ENCODE measurements around the gene POLR1B.
A peak's percentile ranks its signal among the peaks of the same experiment; 100 is the strongest.
"Not testable (repeated sequence)": the region's sequence is repeated elsewhere in the genome, so short reads cannot be mapped to it uniquely, and the experiment has no call there.

Gene POLR1B

GRCh38 chr2:112542123-112542983 is at the start of gene POLR1B:
TSS of gene POLR1B (plus strand) at chr2:112542465. CDS start at chr2:112542495, 30 bp downstream.
- FAIRE-seq (peak; percentile 42), DNase-seq (ENCODE audit: insufficient read length, low spot score) (peak; percentile 91)

GRCh38 chr2:112493048-112493447 is 49.2 kb upstream of the POLR1B start:
- no peak for DNase-seq (ENCODE audit: insufficient read length, low spot score)

GRCh38 chr2:112493858-112494648 is 48.2 kb upstream of the POLR1B start:
- FAIRE-seq, result no peak

More at GRCh38 chr2:112493048-112493447, 49.2 kb upstream of the POLR1B start:
- FAIRE-seq, result no peak

GRCh38 chr2:112494828-112495227 is 47.4 kb upstream of the POLR1B start:
- no peak for DNase-seq (ENCODE audit: insufficient read length, low spot score)
- FAIRE-seq, result no peak

More at GRCh38 chr2:112493858-112494648, 48.2 kb upstream of the POLR1B start:
- peak; percentile 32 for DNase-seq (ENCODE audit: insufficient read length, low spot score)

GRCh38 chr2:112495878-112496277 is 46.4 kb upstream of the POLR1B start:
- FAIRE-seq; DNase-seq (ENCODE audit: insufficient read length, low spot score): not testable (repeated sequence)

- not testable (repeated sequence) for FAIRE-seq
- peak; percentile 26 for DNase-seq (ENCODE audit: insufficient read length, low spot score)
These were observed 41.3 kb upstream of the POLR1B start for GRCh38 chr2:112500850-112501484.

- FAIRE-seq; DNase-seq (ENCODE audit: insufficient read length, low spot score): not testable (repeated sequence)
These were observed 32.8 kb upstream of the POLR1B start for GRCh38 chr2:112509239-112509998.

- no peak for DNase-seq (ENCODE audit: insufficient read length, low spot score)
- no peak for FAIRE-seq
These were observed 25.5 kb upstream of the POLR1B start for GRCh38 chr2:112516801-112517200.

GRCh38 chr2:112518807-112519206 is 23.5 kb upstream of the POLR1B start:
- no peak for DNase-seq (ENCODE audit: insufficient read length, low spot score)
- FAIRE-seq, result no peak

- FAIRE-seq, result no peak
- DNase-seq (ENCODE audit: insufficient read length, low spot score), result no peak
These were observed 22.8 kb upstream of the POLR1B start for GRCh38 chr2:112519506-112519905.

- FAIRE-seq (no peak), DNase-seq (ENCODE audit: insufficient read length, low spot score) (no peak)
These were observed 22.0 kb upstream of the POLR1B start for GRCh38 chr2:112520234-112520783.

- no peak for FAIRE-seq
- no peak for DNase-seq (ENCODE audit: insufficient read length, low spot score)
These were observed 18.9 kb upstream of the POLR1B start for GRCh38 chr2:112523291-112523777.

- not testable (repeated sequence) for DNase-seq (ENCODE audit: insufficient read length, low spot score); FAIRE-seq
These were observed 18.0 kb upstream of the POLR1B start for GRCh38 chr2:112524276-112524675.

GRCh38 chr2:112528541-112528940 is 13.7 kb upstream of the POLR1B start:
- FAIRE-seq, result no peak

GRCh38 chr2:112529757-112530156 is 12.5 kb upstream of the POLR1B start:
- DNase-seq (ENCODE audit: insufficient read length, low spot score), result no peak
- FAIRE-seq, result no peak

More at GRCh38 chr2:112528541-112528940, 13.7 kb upstream of the POLR1B start:
- no peak for DNase-seq (ENCODE audit: insufficient read length, low spot score)

GRCh38 chr2:112530728-112531127 is 11.5 kb upstream of the POLR1B start:
- DNase-seq (ENCODE audit: insufficient read length, low spot score) (no peak), FAIRE-seq (no peak)

- no peak for FAIRE-seq
These were observed 7.4 kb upstream of the POLR1B start for GRCh38 chr2:112534826-112535225.

GRCh38 chr2:112536665-112537064 is 5.6 kb upstream of the POLR1B start:
- not testable (repeated sequence) for FAIRE-seq; DNase-seq (ENCODE audit: insufficient read length, low spot score)

More at GRCh38 chr2:112534826-112535225, 7.4 kb upstream of the POLR1B start:
- no peak for DNase-seq (ENCODE audit: insufficient read length, low spot score)

GRCh38 chr2:112539306-112539705 is 3.0 kb upstream of the POLR1B start:
- DNase-seq (ENCODE audit: insufficient read length, low spot score), result no peak
- FAIRE-seq, result no peak

- DNase-seq (ENCODE audit: insufficient read length, low spot score), result no peak
- no peak for FAIRE-seq
These were observed 1.4 kb upstream of the POLR1B start for GRCh38 chr2:112540906-112541305.

Measured in HTR-8/SVneo (cell line).